Upper lobe of right lung (tissue), 1 donor: ENCODE data around the gene PABPN1. TPM values are rescaled to one million over a fixed set of nuclear protein-coding genes. Genes with fewer than 3 reads are reported as not detected.

Experiments used
- ATAC-seq: fragments of 200-7000 bp; cut with Tn5 transposase; one replicate; pipeline ENCODE4 v1.9.1; 2020; ENCODE audit warnings: mild to moderate bottlenecking, moderate library complexity
- DNase-seq: peaks from one replicate; pipeline ENCODE4 v3.0.0-alpha.2; 2020
- H3K27ac ChIP-seq: fragments of 200-600 bp; one replicate; pipeline ENCODE4 v1.8.0; 2022
- H3K27me3 ChIP-seq: fragments of 200-600 bp; one replicate; pipeline ENCODE4 v1.8.0; 2022; ENCODE audit warnings: mild to moderate bottlenecking
- H3K36me3 ChIP-seq: fragments of 200-600 bp; one replicate; pipeline ENCODE4 v1.8.0; 2022
- H3K4me1 ChIP-seq: fragments of 200-600 bp; one replicate; pipeline ENCODE4 v1.8.0; 2022
- H3K4me3 ChIP-seq: fragments of 200-600 bp; one replicate; pipeline ENCODE4 v1.8.0; 2022; ENCODE audit warnings: mild to moderate bottlenecking
- H3K9me3 ChIP-seq: fragments of 200-600 bp; one replicate; pipeline ENCODE4 v1.8.0; 2022
- CTCF ChIP-seq: fragments of 200-600 bp; IDR thresholded peaks from one replicate; pipeline ENCODE4 v1.8.0; 2022; ENCODE audit warnings: antibody characterized with exemption
- intact Hi-C: fragments of 100-400 bp; cut with DNase I; formaldehyde crosslinking; loops from one replicate; pipeline ENCODE4 v1.11.0; 2022
- total RNA-seq: library from RNA; stranded (reverse); fragmentation: NEBNext Ultra II Directional; extraction: Animal tissue kit (Norgen Biotek cat#: 25700); gene quantifications from one replicate; pipeline ENCODE4 v1.2.1, GENCODE V29; 2021
- donor health status: DM: no; HTN: yes; CAD: no; lungs with severe emphysema.

Gene PABPN1
- total RNA-seq, 1 donor from 2014 or later = 118 TPM

- Histone ChIP-seq H3K9me3 (no peaks in the 10 kb centered on the region), H3K4me1 (peaks cover 6% of the 10 kb centered on the region), H3K36me3 (peaks cover 26% of the 10 kb centered on the region), H3K27ac (no peak overlapping the region), H3K27me3 (no peaks in the 10 kb centered on the region), H3K4me3 (no peak overlapping the region)
- intact Hi-C loops = loop anchor here (5.0 kb wide), 1 partner anchor 49 kb away; the partner anchor contains the start of gene CMTM5
- TF ChIP-seq CTCF = peak; percentile 89
- ATAC-seq (peak; percentile 91), DNase-seq (no peak)
Observed at GRCh38 chr14:23327947-23328744, 6.9 kb downstream of the PABPN1 start.

- DNase-seq (no peak), ATAC-seq (no peak)
- H3K4me1 ChIP-seq = no peaks in the 10 kb centered on the region
- H3K27ac ChIP-seq = no peak overlapping the region
- H3K4me3 ChIP-seq = no peak overlapping the region
- no peaks in the 10 kb centered on the region for H3K36me3 ChIP-seq
- no peak for TF ChIP-seq CTCF
- intact Hi-C loops = no loop called here
- no peaks in the 10 kb centered on the region for H3K9me3 ChIP-seq
- H3K27me3 ChIP-seq = no peaks in the 10 kb centered on the region
Observed at GRCh38 chr14:23335623-23336022, 14.4 kb downstream of the PABPN1 start.

- TF ChIP-seq CTCF = no peak
- Histone ChIP-seq H3K4me1 (no peaks in the 10 kb centered on the region), H3K9me3 (no peaks in the 10 kb centered on the region), H3K27ac (no peak overlapping the region), H3K27me3 (peaks cover 4% of the 10 kb centered on the region), H3K36me3 (no peaks in the 10 kb centered on the region), H3K4me3 (no peak overlapping the region)
- intact Hi-C loops = no loop called here
- no peak for DNase-seq
- no peak for ATAC-seq
Observed at GRCh38 chr14:23339506-23340268, 18.4 kb downstream of the PABPN1 start.

- DNase-seq (no peak), ATAC-seq (no peak)
- Histone ChIP-seq H3K4me3 (no peak overlapping the region), H3K27me3 (peaks cover 4% of the 10 kb centered on the region), H3K4me1 (no peaks in the 10 kb centered on the region), H3K9me3 (no peaks in the 10 kb centered on the region), H3K27ac (no peak overlapping the region), H3K36me3 (no peaks in the 10 kb centered on the region)
- intact Hi-C loops = no loop called here
- TF ChIP-seq CTCF = no peak
Observed at GRCh38 chr14:23344481-23344880, 23.2 kb downstream of the PABPN1 start.

- Histone ChIP-seq H3K9me3 (no peaks in the 10 kb centered on the region), H3K27ac (no peak overlapping the region), H3K4me1 (no peaks in the 10 kb centered on the region), H3K36me3 (no peaks in the 10 kb centered on the region), H3K4me3 (no peak overlapping the region), H3K27me3 (peaks cover 5% of the 10 kb centered on the region)
- no peak for TF ChIP-seq CTCF
- intact Hi-C loops = no loop called here
- no peak for DNase-seq
- peak; percentile 20 for ATAC-seq
Observed at GRCh38 chr14:23345987-23346692, 24.9 kb downstream of the PABPN1 start.
